MM.1S (cell line): ENCODE data around the gene ANKRD44.
A peak's percentile ranks its signal among the peaks of the same experiment; 100 is the strongest.

ENCODE experiments used
- DNase-seq: peaks from one replicate; pipeline ENCODE4 v3.0.0-alpha.2; 2015
- H2AFZ ChIP-seq: fragments of 300-600 bp; sonication (generic); 2 replicates; pipeline ENCODE4 v1.6.0; 2016; ENCODE audit warnings: antibody characterized with exemption, low read length
- H3F3A ChIP-seq: fragments of 300-600 bp; sonication (generic); 2 replicates; pipeline ENCODE4 v1.6.1; 2016; ENCODE audit warnings: mild to moderate bottlenecking, antibody characterized with exemption, low read length, moderate library complexity, mixed read lengths; ENCODE audit not compliant: insufficient read depth
- H3K27ac ChIP-seq: fragments of 300-600 bp; sonication (generic); 2 replicates; pipeline ENCODE4 v1.5.1; 2016; ENCODE audit warnings: mild to moderate bottlenecking, low read length
- H3K27me3 ChIP-seq: fragments of 300-600 bp; sonication (generic); replicated peaks from 2 replicates; pipeline ENCODE4 v1.6.0; 2016; ENCODE audit warnings: low read length; ENCODE audit not compliant: insufficient read depth
- H3K36me3 ChIP-seq: fragments of 300-600 bp; sonication (generic); replicated peaks from 2 replicates; pipeline ENCODE4 v1.6.1; 2016; ENCODE audit warnings: mild to moderate bottlenecking, low read length, mixed read lengths; ENCODE audit not compliant: insufficient read depth
- H3K4me1 ChIP-seq: fragments of 300-600 bp; sonication (generic); 2 replicates; pipeline ENCODE4 v1.6.1; 2016; ENCODE audit warnings: low read length, mixed read lengths
- H3K4me2 ChIP-seq: fragments of 300-600 bp; sonication (generic); 2 replicates; pipeline ENCODE4 v1.6.0; 2016; ENCODE audit warnings: low read depth, low read length
- H3K4me3 ChIP-seq: fragments of 300-600 bp; sonication (generic); 2 replicates; pipeline ENCODE4 v1.5.1; 2016; ENCODE audit warnings: low read length, mixed read lengths
- H3K79me2 ChIP-seq: fragments of 300-600 bp; sonication (generic); 2 replicates; pipeline ENCODE4 v1.6.1; 2016; ENCODE audit warnings: mixed run types, low read length, mixed read lengths
- H3K9ac ChIP-seq: fragments of 300-600 bp; sonication (generic); 2 replicates; pipeline ENCODE4 v1.6.1; 2016; ENCODE audit warnings: low read length, mixed read lengths
- H3K9me2 ChIP-seq: fragments of 300-600 bp; sonication (generic); replicated peaks from 2 replicates; pipeline ENCODE4 v1.6.1; 2016; ENCODE audit warnings: mild to moderate bottlenecking, low read length, mixed read lengths; ENCODE audit not compliant: insufficient read depth
- H3K9me3 ChIP-seq: fragments of 300-600 bp; sonication (generic); replicated peaks from 2 replicates; pipeline ENCODE4 v1.6.1; 2016; ENCODE audit warnings: mild to moderate bottlenecking, low read length, mixed read lengths; ENCODE audit not compliant: insufficient read depth
- H4K20me1 ChIP-seq: fragments of 300-600 bp; sonication (generic); 2 replicates; pipeline ENCODE4 v1.6.1; 2016; ENCODE audit warnings: mild to moderate bottlenecking, low read length, moderate library complexity, mixed read lengths; ENCODE audit not compliant: insufficient read depth
- CTCF ChIP-seq: fragments of 300-600 bp; sonication (generic); IDR thresholded peaks from 2 replicates; pipeline ENCODE4 v1.5.1; 2016; ENCODE audit warnings: antibody characterized with exemption, low read length, mixed read lengths
- EZH2 ChIP-seq: fragments of 300-600 bp; sonication (generic); optimal IDR thresholded peaks from 2 replicates; pipeline ENCODE3; 2017; ENCODE audit warnings: low read depth, mild to moderate bottlenecking, antibody characterized with exemption, low read length, mixed read lengths
- EZH2phosphoT487 ChIP-seq: fragments of 300-600 bp; sonication (generic); IDR thresholded peaks from 2 replicates; pipeline ENCODE4 v1.6.1; 2018; ENCODE audit warnings: antibody characterized with exemption, low read length

ANKRD44 gene

GRCh38 chr2:197115325-197115724, 195.3 kb downstream of the ANKRD44 start:
- H3K9me2 ChIP-seq: no peaks in the 10 kb centered on the region
- H3K4me2 ChIP-seq: no peak overlapping the region
- H3F3A ChIP-seq: 0 out of 2 replicates have a peak, but pooled peaks cover 6% of the 10 kb centered on the region
- 0 out of 2 replicates have a peak, but pooled peaks cover 2% of the 10 kb centered on the region for H3K36me3 ChIP-seq
- DNase-seq: no peak
- H3K9me3 ChIP-seq: no peaks in the 10 kb centered on the region
- H3K27me3 ChIP-seq: no peaks in the 10 kb centered on the region
- H3K4me3 ChIP-seq: no peak overlapping the region
- H4K20me1 ChIP-seq: no peaks in the 10 kb centered on the region
- H3K27ac ChIP-seq: no peak overlapping the region
- H3K79me2 ChIP-seq: no peaks in the 10 kb centered on the region
- no peak overlapping the region for H3K9ac ChIP-seq
- TF ChIP-seq EZH2 (no peak), EZH2phosphoT487 (no peak)
- no peak overlapping the region for H2AFZ ChIP-seq
- no peaks in the 10 kb centered on the region for H3K4me1 ChIP-seq

GRCh38 chr2:197113275-197113711, 197.3 kb downstream of the ANKRD44 start:
- Histone ChIP-seq H3F3A (0 out of 2 replicates have a peak, but pooled peaks cover 6% of the 10 kb centered on the region), H3K79me2 (no peaks in the 10 kb centered on the region), H3K4me2 (no peak overlapping the region), H3K9me2 (no peaks in the 10 kb centered on the region), H3K4me3 (no peak overlapping the region), H3K9me3 (no peaks in the 10 kb centered on the region), H3K27ac (no peak overlapping the region), H3K36me3 (0 out of 2 replicates have a peak, but pooled peaks cover 2% of the 10 kb centered on the region), H3K4me1 (no peaks in the 10 kb centered on the region), H4K20me1 (no peaks in the 10 kb centered on the region), H3K27me3 (no peaks in the 10 kb centered on the region), H2AFZ (no peak overlapping the region), H3K9ac (no peak overlapping the region)
- DNase-seq: peak; percentile 45
- TF ChIP-seq CTCF (peak; percentile 52), EZH2phosphoT487 (no peak)

GRCh38 chr2:197109326-197109725, 201.3 kb downstream of the ANKRD44 start:
- Histone ChIP-seq H3K9me3 (no peaks in the 10 kb centered on the region), H3K4me3 (no peak overlapping the region), H3K27ac (no peak overlapping the region), H3K79me2 (no peaks in the 10 kb centered on the region), H3K27me3 (no peaks in the 10 kb centered on the region), H3K4me2 (no peak overlapping the region), H3K36me3 (0 out of 2 replicates have a peak, but pooled peaks cover 2% of the 10 kb centered on the region), H3K9ac (no peak overlapping the region), H3K4me1 (no peaks in the 10 kb centered on the region), H2AFZ (no peak overlapping the region), H4K20me1 (no peaks in the 10 kb centered on the region), H3F3A (0 out of 2 replicates have a peak, but pooled peaks cover 4% of the 10 kb centered on the region), H3K9me2 (no peaks in the 10 kb centered on the region)
- TF ChIP-seq EZH2phosphoT487 (no peak), EZH2 (no peak), CTCF (no peak)
- DNase-seq: no peak

GRCh38 chr2:197108758-197109157, 201.8 kb downstream of the ANKRD44 start:
- DNase-seq: no peak
- no peak overlapping the region for H3K27ac ChIP-seq

More at GRCh38 chr2:197108758-197109157, 201.8 kb downstream of the ANKRD44 start:
- Histone ChIP-seq H3K27me3 (no peaks in the 10 kb centered on the region), H3K9me2 (no peaks in the 10 kb centered on the region), H3K4me3 (no peak overlapping the region), H2AFZ (no peak overlapping the region), H3K4me1 (no peaks in the 10 kb centered on the region), H4K20me1 (no peaks in the 10 kb centered on the region), H3K9ac (no peak overlapping the region), H3K9me3 (no peaks in the 10 kb centered on the region), H3K79me2 (no peaks in the 10 kb centered on the region), H3K36me3 (0 out of 2 replicates have a peak, but pooled peaks cover 2% of the 10 kb centered on the region), H3F3A (no peaks in the 10 kb centered on the region), H3K4me2 (no peak overlapping the region)
- TF ChIP-seq CTCF: no peak
- no peak for TF ChIP-seq EZH2phosphoT487
- TF ChIP-seq EZH2: no peak
